H1 (cell line): ENCODE data around the gene PTPRG. TPM values are rescaled to one million over a fixed set of nuclear protein-coding genes. Genes with fewer than 3 reads are reported as not detected.

Experiments
- CTCF ChIA-PET: fragments of 300-600 bp; sonication (Branson Sonifier 250); formaldehyde crosslinking; loops from one replicate; lab custom pipeline; 2021; ENCODE audit not compliant: partially characterized antibody; lab: Charles Lee
- POLR2A ChIA-PET: fragments of 300-600 bp; sonication (Branson Sonifier 250); formaldehyde crosslinking; loops from one replicate; lab custom pipeline; 2021; ENCODE audit warnings: inconsistent platforms; ENCODE audit not compliant: partially characterized antibody; lab: Charles Lee
- DNase-seq, 2 experiments: peaks; one replicate each; pipeline versions ENCODE4 v3.0.0 to v3.0.0-alpha.2; 2010 to 2022; ENCODE audit warnings: low spot score in 2 of 2, low read depth in 1 of 2, mixed read lengths in 1 of 2
- FAIRE-seq: peaks from 2 replicates; lab custom pipeline; 2011; peaks lifted over from hg19 to GRCh38; lab: Jason Lieb, UNC
- H2AFZ ChIP-seq: 2 replicates; pipeline ENCODE4 v1.8.1; 2012; ENCODE audit warnings: low read length, inconsistent platforms
- H2AK5ac ChIP-seq: 2 replicates; pipeline ENCODE4 v1.6.1; 2013; ENCODE audit warnings: low read depth, low read length
- H2BK120ac ChIP-seq: replicated peaks from 2 replicates; pipeline ENCODE3; 2013; ENCODE audit warnings: low read depth, low read length, inconsistent platforms
- H2BK12ac ChIP-seq: 2 replicates; pipeline ENCODE4 v1.6.1; 2013; ENCODE audit warnings: low read depth, low read length
- H2BK15ac ChIP-seq: 2 replicates; pipeline ENCODE4 v1.6.1; 2013; ENCODE audit warnings: low read length
- H2BK20ac ChIP-seq: 2 replicates; pipeline ENCODE4 v1.6.1; 2013; ENCODE audit warnings: low read length
- H2BK5ac ChIP-seq: 2 replicates; pipeline ENCODE4 v1.6.1; 2013; ENCODE audit warnings: low read depth, low read length
- H3K14ac ChIP-seq: 2 replicates; pipeline ENCODE4 v1.6.1; 2013; ENCODE audit warnings: inconsistent platforms; ENCODE audit not compliant: insufficient read length
- H3K18ac ChIP-seq: 2 replicates; pipeline ENCODE4 v1.6.1; 2013; ENCODE audit warnings: low read length; ENCODE audit errors: extremely low read depth
- H3K23ac ChIP-seq: 2 replicates; pipeline ENCODE4 v1.6.1; 2013; ENCODE audit warnings: inconsistent platforms; ENCODE audit not compliant: insufficient read length
- H3K23me2 ChIP-seq: 2 replicates; pipeline ENCODE4 v1.6.1; 2013; ENCODE audit warnings: low read depth, low read length
- H3K27ac ChIP-seq: 2 replicates; pipeline ENCODE4 v1.6.1; 2011; ENCODE audit warnings: low read depth, low read length, inconsistent platforms
- H3K27me3 ChIP-seq, 4 experiments: replicated peaks in 1 of 4; 1 replicate in 1 of 4; 2 replicates in 3 of 4; pipeline versions ENCODE4 v1.6.1 to v1.8.1; 2011 to 2013; ENCODE audit warnings: low read length in 3 of 4, mild to moderate bottlenecking in 3 of 4, inconsistent platforms in 2 of 4, mixed read lengths in 2 of 4, moderate library complexity in 1 of 4; ENCODE audit not compliant: control insufficient read depth in 3 of 4, insufficient read depth in 3 of 4; ENCODE audit errors: extremely low read depth in 1 of 4
- H3K36me3 ChIP-seq, 4 experiments: 2 replicates each; pipeline versions ENCODE4 v1.6.1 to v1.8.1; 2011 to 2013; ENCODE audit warnings: mild to moderate bottlenecking in 4 of 4, low read length in 3 of 4, moderate library complexity in 2 of 4, control low read depth in 1 of 4, inconsistent platforms in 1 of 4; ENCODE audit not compliant: insufficient read depth in 4 of 4, control insufficient read depth in 2 of 4
- H3K4ac ChIP-seq: replicated peaks from 2 replicates; pipeline ENCODE3; 2013; ENCODE audit warnings: low read length, low read depth, mixed read lengths, inconsistent platforms; ENCODE audit not compliant: insufficient read length
- H3K4me1 ChIP-seq, 4 experiments: replicated peaks in 1 of 4; 1 replicate in 1 of 4; 2 replicates in 3 of 4; pipeline versions ENCODE4 v1.6.1 to v1.8.1; 2011 to 2013; ENCODE audit warnings: low read length in 3 of 4, inconsistent platforms in 2 of 4, mixed read lengths in 1 of 4; ENCODE audit not compliant: insufficient read depth in 4 of 4, control insufficient read depth in 3 of 4
- H3K4me2 ChIP-seq, 2 experiments: 2 replicates each; pipeline versions ENCODE4 v1.6.1 to v1.8.1; 2011 to 2013; ENCODE audit warnings: low read depth in 2 of 2, low read length in 2 of 2, control low read depth in 1 of 2, inconsistent platforms in 1 of 2, mild to moderate bottlenecking in 1 of 2; ENCODE audit not compliant: insufficient read depth in 1 of 2
- H3K4me3 ChIP-seq, 4 experiments: fragments of 200-600, 300-600 bp in 1 of 4; sonication (generic), shearing (Covaris generic), sonication (Bioruptor Twin) in 1 of 4; 2 replicates each; pipeline versions ENCODE4 v1.5.1 to v1.8.1; 2011 to 2016; ENCODE audit warnings: low read length in 4 of 4, low read depth in 3 of 4, control low read depth in 2 of 4, inconsistent platforms in 2 of 4, mild to moderate bottlenecking in 2 of 4, mixed read lengths in 1 of 4, moderate library complexity in 1 of 4; ENCODE audit not compliant: insufficient read depth in 2 of 4; ENCODE audit errors: extremely low read depth in 1 of 4
- H3K56ac ChIP-seq: replicated peaks from 2 replicates; pipeline ENCODE3; 2013; ENCODE audit warnings: low read depth, mild to moderate bottlenecking, mixed read lengths, low read length, inconsistent platforms; ENCODE audit not compliant: insufficient read length
- H3K79me1 ChIP-seq: 2 replicates; pipeline ENCODE4 v1.6.1; 2013; ENCODE audit warnings: low read depth, low read length, control low read depth
- H3K79me2 ChIP-seq, 2 experiments: 2 replicates each; pipeline versions ENCODE4 v1.6.1 to v1.8.1; 2012 to 2013; ENCODE audit warnings: low read length in 2 of 2, mild to moderate bottlenecking in 2 of 2, inconsistent platforms in 1 of 2; ENCODE audit not compliant: insufficient read depth in 2 of 2, control insufficient read depth in 1 of 2
- H3K9ac ChIP-seq, 4 experiments: replicated peaks in 1 of 4; 1 replicate in 1 of 4; 2 replicates in 3 of 4; pipeline versions ENCODE4 v1.6.1 to v1.8.1; 2011 to 2013; ENCODE audit warnings: low read depth in 3 of 4, low read length in 3 of 4, control low read depth in 2 of 4, mild to moderate bottlenecking in 2 of 4, moderate library complexity in 2 of 4, inconsistent platforms in 1 of 4; ENCODE audit errors: extremely low read depth in 1 of 4
- H3K9me3 ChIP-seq, 2 experiments: 2 replicates each; pipeline versions ENCODE4 v1.6.1 to v1.8.1; 2012 to 2013; ENCODE audit warnings: mild to moderate bottlenecking in 2 of 2, moderate library complexity in 2 of 2, control low read depth in 1 of 2, inconsistent platforms in 1 of 2, low read depth in 1 of 2, low read length in 1 of 2, mixed read lengths in 1 of 2; ENCODE audit not compliant: insufficient read depth in 2 of 2
- H4K20me1 ChIP-seq, 2 experiments: replicated peaks in 1 of 2; 2 replicates each; pipeline versions ENCODE3 to v1.8.1; 2011 to 2013; ENCODE audit warnings: inconsistent platforms in 2 of 2, low read length in 2 of 2, mild to moderate bottlenecking in 1 of 2; ENCODE audit not compliant: insufficient read depth in 2 of 2, control insufficient read depth in 1 of 2
- H4K5ac ChIP-seq: 2 replicates; pipeline ENCODE4 v1.6.1; 2013; ENCODE audit warnings: low read length, low read depth, mixed read lengths, inconsistent platforms; ENCODE audit not compliant: insufficient read length
- H4K8ac ChIP-seq: 2 replicates; pipeline ENCODE4 v1.8.0; 2013; ENCODE audit warnings: mild to moderate bottlenecking, moderate library complexity, low read length, inconsistent platforms; ENCODE audit not compliant: insufficient read depth; ENCODE audit errors: extremely low read depth
- H4K91ac ChIP-seq: replicated peaks from 2 replicates; pipeline ENCODE3; 2013; ENCODE audit warnings: low read length, mixed read lengths, inconsistent platforms; ENCODE audit not compliant: insufficient read length
- ASH2L ChIP-seq: fragments of 200-600, 300-600 bp; sonication (generic); IDR thresholded peaks from one replicate; pipeline ENCODE4 v1.7.1; 2017; ENCODE audit warnings: low read length
- ATF3 ChIP-seq: IDR thresholded peaks from 2 replicates; pipeline ENCODE4 v1.6.1; 2011; ENCODE audit warnings: low read depth, mild to moderate bottlenecking, low read length; ENCODE audit not compliant: insufficient read depth
- CBX5 ChIP-seq: fragments of 300-800, 300-1000 bp; sonication (generic); IDR thresholded peaks from 2 replicates; pipeline ENCODE4 v1.7.1; 2016; ENCODE audit warnings: antibody characterized with exemption, low read length, low read depth
- CHD2 ChIP-seq: IDR thresholded peaks from 2 replicates; pipeline ENCODE4 v1.6.1; 2012; ENCODE audit warnings: low read length, improper control_type of control experiment
- CREB1 ChIP-seq: IDR thresholded peaks from 2 replicates; pipeline ENCODE4 v1.6.1; 2012; ENCODE audit warnings: inconsistent platforms
- E2F6 ChIP-seq: IDR thresholded peaks from 2 replicates; pipeline ENCODE4 v1.6.1; 2012; ENCODE audit warnings: inconsistent platforms
- EGR1 ChIP-seq: IDR thresholded peaks from 2 replicates; pipeline ENCODE4 v1.6.1; 2011; ENCODE audit warnings: low read depth, low read length, borderline replicate concordance
- EP300 ChIP-seq, 2 experiments: IDR thresholded peaks; 1 replicate in 1 of 2; 2 replicates in 1 of 2; pipeline ENCODE4 v1.6.1; 2011 to 2012; ENCODE audit warnings: low read depth in 2 of 2, low read length in 2 of 2, mild to moderate bottlenecking in 2 of 2, borderline replicate concordance in 1 of 2, inconsistent platforms in 1 of 2, moderate library complexity in 1 of 2
- JUND ChIP-seq: IDR thresholded peaks from 2 replicates; pipeline ENCODE4 v1.6.1; 2011; ENCODE audit warnings: mild to moderate bottlenecking, improper control_type of control experiment, low read length
- KDM4A ChIP-seq: IDR thresholded peaks from one replicate; pipeline ENCODE4 v1.7.1; 2012; ENCODE audit warnings: low read depth, mild to moderate bottlenecking, moderate library complexity, low read length, inconsistent platforms; ENCODE audit not compliant: severe bottlenecking
- SIX5 ChIP-seq: IDR thresholded peaks from 2 replicates; pipeline ENCODE4 v1.6.1; 2011; ENCODE audit warnings: mild to moderate bottlenecking, low read depth, low read length
- SP4 ChIP-seq: IDR thresholded peaks from 2 replicates; pipeline ENCODE4 v1.6.1; 2012; ENCODE audit warnings: low read length, inconsistent platforms
- TAF7 ChIP-seq: optimal IDR thresholded peaks from 2 replicates; pipeline ENCODE3; 2011; ENCODE audit warnings: low read depth, mild to moderate bottlenecking, inconsistent platforms, low read length, moderate library complexity, borderline replicate concordance
- TCF12 ChIP-seq: IDR thresholded peaks from 2 replicates; pipeline ENCODE4 v1.6.1; 2011; ENCODE audit warnings: low read depth, mild to moderate bottlenecking, low read length
- WGBS, 2 experiments: shearing (Covaris generic) in 1 of 2; methylation state at CpG; one replicate each; pipeline versions ENCODE4 v1.1.6 to v1.1.7; 2013 to 2015; ENCODE audit warnings: low lambda C conversion rate in 2 of 2, mixed read lengths in 2 of 2, inconsistent platforms in 1 of 2, low coverage in 1 of 2, missing lambda C conversion rate in 1 of 2; ENCODE audit not compliant: insufficient replicate concordance in 2 of 2, insufficient coverage in 1 of 2, insufficient read length in 1 of 2; ENCODE audit errors: extremely low coverage in 1 of 2, missing lambda C conversion rate in 1 of 2; 5-methylcytosine and 5-hydroxymethylcytosine counted together
- polyA plus RNA-seq, 7 experiments: library from polyadenylated mRNA; depleted of rRNA in 3 of 7; stranded (reverse) in 5 of 7; unstranded in 2 of 7; fragments of >200 nt in 5 of 7; fragments of 200-250 nt in 2 of 7; gene quantifications; 1 replicate in 5 of 7; 2 replicates in 1 of 7; 4 replicates in 1 of 7; pipeline versions ENCODE4 v1.2.1 to v1.2.3, GENCODE V29; 2011 to 2013; ENCODE audit warnings: missing spikeins in 2 of 7, mixed read lengths in 2 of 7
- total RNA-seq: library from RNA; stranded (reverse); fragmentation: NEBNext Ultra II Directional; extraction: Animal tissue kit (Norgen Biotek cat#: 25700); gene quantifications from 2 replicates; pipeline ENCODE4 v1.2.1, GENCODE V29; 2021

Gene PTPRG
- total and polyA plus RNA-seq, 2 of the 8 experiments (the other 6 are each of a cell fraction or from before 2014, with no cell fraction given), result 23.3 to 96.2 TPM

GRCh38 chr3:62094461-62094860 lies 533.1 kb downstream of the PTPRG start:
- H3K9ac ChIP-seq, result no peak overlapping the region
- no peaks in the 10 kb centered on the region for H4K20me1 ChIP-seq
- H3K27me3 ChIP-seq, result no peaks in the 10 kb centered on the region
- no peak for DNase-seq
- H2BK12ac ChIP-seq, result no peak overlapping the region
- H2BK5ac ChIP-seq, result no peak overlapping the region
- H3K4me1 ChIP-seq, result no peaks in the 10 kb centered on the region
- H3K56ac ChIP-seq, result no peak overlapping the region
- H2BK120ac ChIP-seq, result no peak overlapping the region
- H2BK15ac ChIP-seq, result no peak overlapping the region
- no peak overlapping the region for H3K4me2 ChIP-seq
- 92% methylated on average over 5 of the region's 5 CpGs; no CpG with 5 or more reads in 1 of the 2 experiments for WGBS, 2 experiments
- no peak overlapping the region for H4K5ac ChIP-seq
- no peaks in the 10 kb centered on the region for H3K23me2 ChIP-seq
- no peak overlapping the region for H3K14ac ChIP-seq
- no peaks in the 10 kb centered on the region for H3K9me3 ChIP-seq
- H4K91ac ChIP-seq, result no peak overlapping the region
- FAIRE-seq, result no peak
- H3K79me2 ChIP-seq, result peaks cover 0 to 4% of the 10 kb centered on the region in 2 experiments; a peak in 2 of 4 replicates
- no peak overlapping the region for H2AFZ ChIP-seq
- ChIA-PET CTCF (interaction anchor here (1.0 to 1.4 kb wide), 3 partner anchors 10 to 107 kb away, joined by 3 to 4 read pairs (median 3); no protein-coding TSS in a partner anchor), POLR2A (interaction anchor here (0.7 kb wide), 1 partner anchor 9 kb away, joined by 3 read pairs; no protein-coding TSS in a partner anchor)
- H3K79me1 ChIP-seq, result no peaks in the 10 kb centered on the region; the same call in 1 of the 2 replicates
- no peak overlapping the region for H3K4me3 ChIP-seq
- no peak overlapping the region for H2BK20ac ChIP-seq
- H2AK5ac ChIP-seq, result no peak overlapping the region
- no peak overlapping the region for H3K23ac ChIP-seq
- H4K8ac ChIP-seq, result no peak overlapping the region
- no peak overlapping the region for H3K4ac ChIP-seq
- H3K18ac ChIP-seq, result no peak overlapping the region
- no peaks in the 10 kb centered on the region for H3K36me3 ChIP-seq
- no peak overlapping the region for H3K27ac ChIP-seq
- TF ChIP-seq ASH2L, result no peak
- no peak for TF ChIP-seq ATF3
- no peak for TF ChIP-seq JUND
- no peak for TF ChIP-seq E2F6
- no peak for TF ChIP-seq CBX5
- TF ChIP-seq CHD2, result no peak
- no peak for TF ChIP-seq TCF12
- no peak for TF ChIP-seq EGR1
- no peak for TF ChIP-seq CREB1
- TF ChIP-seq EP300 (IDR thresholded peaks at IDR 0.05; ENCODE audit: borderline replicate concordance in 1 of 2, low read depth in 2 of 2, low read length in 2 of 2), result no peak
- no peak for TF ChIP-seq KDM4A
- no peak for TF ChIP-seq TAF7
- no peak for TF ChIP-seq SIX5
- TF ChIP-seq SP4, result no peak
